HG02885 (cell line): ENCODE measurements around the gene ESRRA.

Source experiments
- ATAC-seq: cut with Tn5 transposase; IDR thresholded peaks from one replicate; pipeline ENCODE4 v1.9.1; 2021; ENCODE audit warnings: mild to moderate bottlenecking; ENCODE audit not compliant: unreplicated experiment, poor library complexity

ESRRA gene

DNA sequence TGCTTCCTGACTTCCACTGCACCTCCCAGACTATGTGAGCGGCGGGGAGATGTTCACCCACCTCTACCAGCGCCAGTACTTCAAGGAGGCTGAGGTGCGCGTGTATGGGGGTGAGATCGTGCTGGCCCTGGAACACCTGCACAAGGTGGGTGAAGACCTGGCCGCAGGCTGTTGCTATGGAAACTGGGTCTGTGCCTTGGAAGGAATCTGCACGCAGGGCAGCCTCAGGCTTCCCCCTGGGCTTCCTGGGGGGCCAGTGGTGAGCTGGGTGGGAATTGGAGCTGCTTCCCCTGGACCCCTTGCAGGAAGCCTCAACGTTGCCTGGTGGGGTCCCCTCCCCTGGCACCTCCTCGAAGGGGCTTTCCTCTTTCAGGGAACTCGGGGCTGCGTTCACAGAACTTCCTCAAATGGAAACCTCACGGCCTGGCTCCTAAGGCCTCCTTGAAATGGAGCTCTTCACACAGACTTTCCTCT, 55.2 kb downstream of the ESRRA start:
- no peak for ATAC-seq

DNA sequence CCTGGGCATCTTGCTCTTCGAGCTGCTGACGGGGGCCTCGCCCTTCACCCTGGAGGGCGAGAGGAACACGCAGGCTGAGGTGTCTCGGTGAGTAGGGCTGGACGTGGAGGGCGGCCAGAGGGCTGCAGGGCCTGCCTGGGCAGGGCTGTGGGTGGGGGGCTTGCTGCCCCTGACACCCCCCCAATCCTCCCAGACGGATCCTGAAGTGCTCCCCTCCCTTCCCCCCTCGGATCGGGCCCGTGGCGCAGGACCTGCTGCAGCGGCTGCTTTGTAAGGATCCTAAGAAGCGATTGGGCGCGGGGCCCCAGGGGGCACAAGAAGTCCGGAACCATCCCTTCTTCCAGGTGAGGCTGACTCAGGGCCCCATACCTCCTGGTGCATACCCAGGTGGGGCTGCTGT, 56.3 kb downstream of the ESRRA start:
- ATAC-seq, result no peak

DNA sequence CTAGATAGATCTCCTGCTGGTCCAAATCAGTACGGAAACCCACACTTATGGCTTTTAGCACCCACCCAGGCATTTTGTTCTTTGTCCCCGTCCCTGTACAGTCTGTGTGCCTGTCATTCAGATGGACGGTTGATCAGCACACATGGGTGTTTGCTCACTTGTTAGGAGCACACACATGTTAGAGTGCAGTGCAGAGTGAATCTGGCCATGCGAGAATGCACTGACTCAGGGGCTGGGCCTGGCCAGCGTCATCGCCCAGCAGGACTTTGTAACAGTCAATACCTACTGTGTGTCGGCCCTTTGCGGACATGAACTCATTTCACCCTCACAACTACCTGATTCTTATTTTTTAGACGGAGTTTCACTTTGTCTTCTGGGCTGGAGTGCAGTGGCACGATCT, 57.0 kb downstream of the ESRRA start:
- no peak for ATAC-seq

DNA sequence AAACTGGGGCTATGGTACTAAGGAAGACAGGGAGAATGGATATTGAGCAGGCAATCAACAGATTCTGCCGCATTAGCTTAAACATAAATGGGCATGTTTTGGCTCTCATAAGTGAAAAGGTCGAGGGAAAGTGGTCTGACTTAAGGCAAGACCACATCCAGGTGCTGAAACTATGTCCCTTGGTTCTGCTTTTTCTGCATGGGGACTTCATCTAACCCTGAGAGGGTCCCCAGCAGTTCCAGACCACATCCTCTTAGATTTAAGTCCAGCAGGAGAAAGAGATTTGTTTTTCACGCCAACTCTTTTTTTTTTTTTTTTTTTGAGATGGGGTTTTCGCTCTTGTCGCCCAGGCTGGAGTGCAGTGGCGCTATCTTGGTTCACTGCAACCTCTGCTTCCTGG, 59.1 kb downstream of the ESRRA start:
- ATAC-seq, result no peak

DNA sequence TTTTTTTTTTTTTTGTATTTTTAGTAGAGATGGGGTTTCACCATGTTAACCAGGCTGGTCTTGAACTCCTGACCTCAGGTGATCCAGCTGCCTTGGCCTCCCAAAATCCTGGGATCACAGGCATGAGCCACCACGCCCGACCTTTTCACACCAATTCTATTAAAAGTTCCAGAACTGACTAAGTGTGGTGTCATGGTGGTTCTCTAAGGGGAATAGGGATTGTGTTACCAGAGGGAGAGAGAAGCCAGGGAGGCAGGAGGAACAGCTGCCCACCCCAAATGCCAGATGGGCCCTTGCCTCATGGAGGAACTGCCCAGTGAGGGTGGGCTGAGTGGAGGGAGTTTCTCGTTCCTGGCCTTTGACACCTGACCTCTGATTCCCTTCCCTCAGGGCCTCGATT, 59.6 kb downstream of the ESRRA start:
- ATAC-seq, result no peak
